Measurements from ENCODE around the gene SAMD1.
"Not testable (repeated sequence)": the region's sequence is repeated elsewhere in the genome, so short reads cannot be mapped to it uniquely, and the experiment has no call there.

SAMD1 gene

GRCh38 chr19:14056069-14056666 is 34.4 kb downstream of the SAMD1 start:
- no peak for DNase-seq
- Mint-ChIP-seq H3K27ac (no peak overlapping the region), H3K27me3 (peaks cover 35 to 59% of the 10 kb centered on the region in 2 donors)

GRCh38 chr19:14055396-14055795 is 35.2 kb downstream of the SAMD1 start:
- Mint-ChIP-seq H3K27me3 (peaks cover 33 to 52% of the 10 kb centered on the region in 2 donors), H3K27ac (no peak overlapping the region), H3K9me3 (peaks cover 0 to 3% of the 10 kb centered on the region in 2 donors), H3K4me1 (peaks cover 16 to 18% of the 10 kb centered on the region in 2 donors), H3K36me3 (peaks cover 20 to 33% of the 10 kb centered on the region in 2 donors), H3K4me3 (no peak overlapping the region)
- DNase-seq (no peak), ATAC-seq (replicated peaks) (no peak)

More at GRCh38 chr19:14056069-14056666, 34.4 kb downstream of the SAMD1 start:
- Mint-ChIP-seq H3K36me3 (peaks cover 14 to 26% of the 10 kb centered on the region in 2 donors), H3K9me3 (peaks cover 0 to 3% of the 10 kb centered on the region in 2 donors), H3K4me1 (peaks cover 16 to 18% of the 10 kb centered on the region in 2 donors), H3K4me3 (no peak overlapping the region)
- no peak for ATAC-seq (replicated peaks)

- no peak for DNase-seq
- H3K9me3 Mint-ChIP-seq, result peaks cover 0 to 3% of the 10 kb centered on the region in 2 donors
- peaks cover 26 to 46% of the 10 kb centered on the region in 2 donors for H3K27me3 Mint-ChIP-seq
- peaks cover 22 to 40% of the 10 kb centered on the region in 2 donors for H3K36me3 Mint-ChIP-seq
- H3K4me3 Mint-ChIP-seq, result no peak overlapping the region
- peaks cover 15 to 16% of the 10 kb centered on the region in 2 donors for H3K4me1 Mint-ChIP-seq
- no peak overlapping the region for H3K27ac Mint-ChIP-seq
- ATAC-seq (replicated peaks), result peak in 1 of 2 donors; percentile 12
Observed at GRCh38 chr19:14054721-14055120, 35.8 kb downstream of the SAMD1 start.

- H3K27me3 Mint-ChIP-seq, result peaks cover 21 to 40% of the 10 kb centered on the region in 2 donors
- ATAC-seq (replicated peaks), result no peak
- peaks cover 12 to 16% of the 10 kb centered on the region in 2 donors for H3K4me1 Mint-ChIP-seq
- peaks cover 0 to 3% of the 10 kb centered on the region in 2 donors for H3K9me3 Mint-ChIP-seq
- DNase-seq, result no peak
- no peak overlapping the region for H3K4me3 Mint-ChIP-seq
- H3K27ac Mint-ChIP-seq, result peak overlapping the region; percentile 10
- H3K36me3 Mint-ChIP-seq, result peaks cover 22 to 40% of the 10 kb centered on the region in 2 donors
Observed at GRCh38 chr19:14054099-14054498, 36.5 kb downstream of the SAMD1 start.

GRCh38 chr19:14053500-14053899 is 37.1 kb downstream of the SAMD1 start:
- Mint-ChIP-seq H3K27ac (no peak overlapping the region), H3K9me3 (peaks cover under 1 to 3% of the 10 kb centered on the region in 2 donors), H3K36me3 (peaks cover 24 to 46% of the 10 kb centered on the region in 2 donors), H3K27me3 (peaks cover 15 to 34% of the 10 kb centered on the region in 2 donors), H3K4me1 (peaks cover 7 to 12% of the 10 kb centered on the region in 2 donors), H3K4me3 (no peak overlapping the region)
- DNase-seq (no peak), ATAC-seq (replicated peaks) (no peak)

GRCh38 chr19:14053032-14053431 is 37.5 kb downstream of the SAMD1 start:
- H3K27ac Mint-ChIP-seq, result no peak overlapping the region
- no peak for ATAC-seq (replicated peaks)
- H3K4me3 Mint-ChIP-seq, result no peak overlapping the region
- peaks cover 2 to 10% of the 10 kb centered on the region in 2 donors for H3K4me1 Mint-ChIP-seq
- H3K9me3 Mint-ChIP-seq, result peaks cover 2 to 3% of the 10 kb centered on the region in 2 donors
- H3K36me3 Mint-ChIP-seq, result peaks cover 28 to 50% of the 10 kb centered on the region in 2 donors
- DNase-seq, result no peak
- peaks cover 10 to 29% of the 10 kb centered on the region in 2 donors for H3K27me3 Mint-ChIP-seq

- no peak for DNase-seq
- H3K27me3 Mint-ChIP-seq, result peaks cover 5 to 24% of the 10 kb centered on the region in 2 donors
- peaks cover 2 to 3% of the 10 kb centered on the region in 2 donors for H3K9me3 Mint-ChIP-seq
- peaks cover 28 to 50% of the 10 kb centered on the region in 2 donors for H3K36me3 Mint-ChIP-seq
- no peak overlapping the region for H3K4me3 Mint-ChIP-seq
- peak overlapping the region; percentile 63 for H3K27ac Mint-ChIP-seq
- no peak for ATAC-seq (replicated peaks)
- H3K4me1 Mint-ChIP-seq, result peaks cover 0 to 5% of the 10 kb centered on the region in 2 donors
Observed at GRCh38 chr19:14052470-14052869, 38.1 kb downstream of the SAMD1 start.

GRCh38 chr19:14051980-14052379 is 38.6 kb downstream of the SAMD1 start:
- H3K4me1 Mint-ChIP-seq, result peaks cover 0 to 5% of the 10 kb centered on the region in 2 donors
- H3K27ac Mint-ChIP-seq, result peak overlapping the region; percentile 63
- no peak overlapping the region for H3K4me3 Mint-ChIP-seq
- peaks cover 3 to 19% of the 10 kb centered on the region in 2 donors for H3K27me3 Mint-ChIP-seq
- no peak for DNase-seq
- no peak for ATAC-seq (replicated peaks)
- H3K9me3 Mint-ChIP-seq, result peaks cover 2 to 3% of the 10 kb centered on the region in 2 donors
- peaks cover 28 to 50% of the 10 kb centered on the region in 2 donors for H3K36me3 Mint-ChIP-seq

- H3K4me3 Mint-ChIP-seq; DNase-seq; H3K27ac Mint-ChIP-seq; H3K9me3 Mint-ChIP-seq; ATAC-seq (replicated peaks): not testable (repeated sequence)
- peaks cover 33 to 56% of the 10 kb centered on the region in 2 donors for H3K36me3 Mint-ChIP-seq
- H3K4me1 Mint-ChIP-seq, result peaks cover 0 to 11% of the 10 kb centered on the region in 2 donors
- peaks cover 0 to 11% of the 10 kb centered on the region in 2 donors for H3K27me3 Mint-ChIP-seq
Observed at GRCh38 chr19:14050961-14051360, 39.6 kb downstream of the SAMD1 start.

GRCh38 chr19:14050512-14050911 is 40.0 kb downstream of the SAMD1 start:
- ATAC-seq (replicated peaks) (no peak), DNase-seq (no peak)
- Mint-ChIP-seq H3K27me3 (peaks cover 0 to 10% of the 10 kb centered on the region in 2 donors), H3K4me1 (peaks cover 0 to 12% of the 10 kb centered on the region in 2 donors), H3K9me3 (peaks cover 2 to 3% of the 10 kb centered on the region in 2 donors), H3K27ac (no peak overlapping the region), H3K36me3 (peaks cover 35 to 61% of the 10 kb centered on the region in 2 donors), H3K4me3 (no peak overlapping the region)

GRCh38 chr19:14048443-14049153 is 42.0 kb downstream of the SAMD1 start:
- Mint-ChIP-seq H3K4me3 (no peak overlapping the region), H3K4me1 (peaks cover 0 to 12% of the 10 kb centered on the region in 2 donors), H3K9me3 (peaks cover 2 to 3% of the 10 kb centered on the region in 2 donors), H3K27me3 (no peaks in the 10 kb centered on the region), H3K27ac (peak overlapping the region; percentile 56), H3K36me3 (peaks cover 35 to 54% of the 10 kb centered on the region in 2 donors)
- ATAC-seq (replicated peaks) (peak; percentile 79 to 82), DNase-seq (peak; percentile 33)

GRCh38 chr19:14047866-14048265 is 42.7 kb downstream of the SAMD1 start:
- Mint-ChIP-seq H3K4me1 (peaks cover 3 to 15% of the 10 kb centered on the region in 2 donors), H3K36me3 (peaks cover 38 to 54% of the 10 kb centered on the region in 2 donors)
- H3K27me3 Mint-ChIP-seq; H3K9me3 Mint-ChIP-seq; H3K27ac Mint-ChIP-seq; ATAC-seq (replicated peaks); H3K4me3 Mint-ChIP-seq; DNase-seq: not testable (repeated sequence)

- H3K27me3 Mint-ChIP-seq, H3K9me3 Mint-ChIP-seq, DNase-seq, H3K4me3 Mint-ChIP-seq: not testable (repeated sequence)
- H3K36me3 Mint-ChIP-seq, result peaks cover 20 to 39% of the 10 kb centered on the region in 2 donors
- ATAC-seq (replicated peaks), result peak; percentile 67 to 76
- H3K27ac Mint-ChIP-seq, result peak overlapping the region; percentile 89
- H3K4me1 Mint-ChIP-seq, result peaks cover 12 to 19% of the 10 kb centered on the region in 2 donors
Observed at GRCh38 chr19:14042659-14043608, 47.6 kb downstream of the SAMD1 start.

- Mint-ChIP-seq H3K27me3 (no peaks in the 10 kb centered on the region), H3K4me1 (peaks cover 12 to 14% of the 10 kb centered on the region in 2 donors), H3K27ac (no peak overlapping the region), H3K4me3 (no peak overlapping the region), H3K36me3 (peaks cover 16 to 38% of the 10 kb centered on the region in 2 donors), H3K9me3 (no peaks in the 10 kb centered on the region)
- no peak for DNase-seq
- no peak for ATAC-seq (replicated peaks)
Observed at GRCh38 chr19:14039181-14039580, 51.4 kb downstream of the SAMD1 start.

All from stimulated activated naive B cell treated with anti-CD40 and anti-IgM and Interleukin-4, amounts not matched to agents 10 μg/mL and 1 μg/mL and 100 μg/mL, for 72 hours (primary cell).